Measurements from ENCODE around the gene MCMBP.

DNA sequence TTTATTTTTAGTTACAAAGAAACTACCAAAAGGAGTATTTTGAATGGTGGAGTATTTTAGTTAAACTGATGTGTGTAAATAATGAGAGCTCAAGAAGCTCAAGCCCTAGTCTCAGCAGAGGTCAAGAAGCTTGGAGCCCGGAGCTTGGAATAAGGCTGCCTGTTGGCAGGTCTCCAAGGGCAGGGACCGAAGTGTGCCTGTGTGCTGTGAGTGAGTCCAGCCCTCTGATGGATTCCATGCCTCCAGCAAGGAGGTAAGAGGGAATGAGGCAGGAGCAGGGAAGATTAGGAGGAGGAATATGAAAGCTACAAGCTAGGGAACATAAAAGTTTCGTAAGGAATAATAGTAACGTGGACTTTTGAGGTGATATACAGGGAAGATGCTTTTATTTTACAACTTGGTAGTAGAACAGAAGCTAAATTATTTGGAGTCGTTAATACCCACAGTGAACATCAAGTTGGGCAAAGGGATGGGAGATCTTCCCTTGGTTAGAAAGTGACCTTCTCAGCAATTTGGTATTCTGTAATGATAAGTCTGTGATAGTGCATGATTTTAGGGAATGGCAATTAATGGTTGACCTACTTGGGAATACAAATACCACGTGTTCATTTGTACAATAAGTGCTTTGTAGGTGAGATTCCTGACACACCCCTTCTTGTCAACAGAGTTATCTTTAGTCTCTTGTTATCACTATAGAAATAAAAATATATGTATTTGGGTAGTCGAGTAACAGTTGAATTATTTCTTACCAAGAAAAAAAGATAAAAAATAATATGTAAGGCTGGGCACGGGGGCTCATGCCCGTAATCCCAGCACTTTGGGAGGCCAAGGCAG is 24.5 kb upstream of the MCMBP start:
- TF ChIP-seq, protein P1, sequence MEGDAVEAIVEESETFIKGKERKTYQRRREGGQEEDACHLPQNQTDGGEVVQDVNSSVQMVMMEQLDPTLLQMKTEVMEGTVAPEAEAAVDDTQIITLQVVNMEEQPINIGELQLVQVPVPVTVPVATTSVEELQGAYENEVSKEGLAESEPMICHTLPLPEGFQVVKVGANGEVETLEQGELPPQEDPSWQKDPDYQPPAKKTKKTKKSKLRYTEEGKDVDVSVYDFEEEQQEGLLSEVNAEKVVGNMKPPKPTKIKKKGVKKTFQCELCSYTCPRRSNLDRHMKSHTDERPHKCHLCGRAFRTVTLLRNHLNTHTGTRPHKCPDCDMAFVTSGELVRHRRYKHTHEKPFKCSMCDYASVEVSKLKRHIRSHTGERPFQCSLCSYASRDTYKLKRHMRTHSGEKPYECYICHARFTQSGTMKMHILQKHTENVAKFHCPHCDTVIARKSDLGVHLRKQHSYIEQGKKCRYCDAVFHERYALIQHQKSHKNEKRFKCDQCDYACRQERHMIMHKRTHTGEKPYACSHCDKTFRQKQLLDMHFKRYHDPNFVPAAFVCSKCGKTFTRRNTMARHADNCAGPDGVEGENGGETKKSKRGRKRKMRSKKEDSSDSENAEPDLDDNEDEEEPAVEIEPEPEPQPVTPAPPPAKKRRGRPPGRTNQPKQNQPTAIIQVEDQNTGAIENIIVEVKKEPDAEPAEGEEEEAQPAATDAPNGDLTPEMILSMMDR (IDR thresholded peaks at IDR 0.05), result no peak
- no peak for TF ChIP-seq POLR2A (IDR thresholded peaks at IDR 0.05)

All from testis (tissue), 2 donors.